H9 (cell line): ENCODE data around the gene SPRR2B. TPM values are rescaled to one million over a fixed set of nuclear protein-coding genes. Genes with fewer than 3 reads are reported as not detected.

Experiments
- DNase-seq: peaks from one replicate; pipeline ENCODE4 v3.0.0-alpha.2; 2017
- H2AFZ ChIP-seq: one replicate; pipeline ENCODE4 v1.6.1; 2013; ENCODE audit warnings: mild to moderate bottlenecking, low read length, control low read depth, moderate library complexity
- H2AK5ac ChIP-seq: 2 replicates; pipeline ENCODE4 v1.6.1; 2013; ENCODE audit warnings: low read length, control low read depth, mixed read lengths; ENCODE audit not compliant: insufficient read length
- H2BK120ac ChIP-seq: one replicate; pipeline ENCODE4 v1.6.1; 2013; ENCODE audit warnings: low read depth, mild to moderate bottlenecking, low read length, control low read depth, inconsistent platforms; ENCODE audit not compliant: poor library complexity, severe bottlenecking
- H2BK12ac ChIP-seq: 2 replicates; pipeline ENCODE4 v1.6.1; 2013; ENCODE audit warnings: low read length, control low read depth, mixed read lengths, low read depth; ENCODE audit not compliant: insufficient read length
- H2BK15ac ChIP-seq: 2 replicates; pipeline ENCODE4 v1.6.1; 2013; ENCODE audit warnings: low read depth, low read length, control low read depth
- H2BK20ac ChIP-seq: one replicate; pipeline ENCODE4 v1.6.1; 2013; ENCODE audit warnings: low read depth, mild to moderate bottlenecking, low read length, control low read depth, inconsistent platforms; ENCODE audit not compliant: poor library complexity, severe bottlenecking
- H2BK5ac ChIP-seq: 2 replicates; pipeline ENCODE4 v1.6.1; 2013; ENCODE audit warnings: low read length, control low read depth, mixed read lengths; ENCODE audit not compliant: insufficient read length
- H3K14ac ChIP-seq: 2 replicates; pipeline ENCODE4 v1.6.1; 2013; ENCODE audit warnings: low read length, control low read depth; ENCODE audit not compliant: insufficient read depth
- H3K18ac ChIP-seq: 2 replicates; pipeline ENCODE4 v1.6.1; 2013; ENCODE audit warnings: low read depth, mild to moderate bottlenecking, mixed read lengths, low read length, control low read depth; ENCODE audit not compliant: insufficient read length
- H3K23ac ChIP-seq: 2 replicates; pipeline ENCODE4 v1.6.1; 2013; ENCODE audit warnings: low read length, control low read depth, mixed read lengths, low read depth; ENCODE audit not compliant: insufficient read length
- H3K23me2 ChIP-seq: 2 replicates; pipeline ENCODE4 v1.6.1; 2013; ENCODE audit warnings: low read depth, mild to moderate bottlenecking, mixed read lengths, low read length, control low read depth; ENCODE audit not compliant: insufficient read length, poor library complexity, severe bottlenecking
- H3K27ac ChIP-seq: 2 replicates; pipeline ENCODE4 v1.5.1; 2013; ENCODE audit warnings: low read length, control low read depth, mixed read lengths, low read depth; ENCODE audit not compliant: insufficient read length
- H3K27me3 ChIP-seq: 2 replicates; pipeline ENCODE4 v1.6.1; 2013; ENCODE audit warnings: low read length, control low read depth, inconsistent platforms; ENCODE audit not compliant: insufficient read depth
- H3K4ac ChIP-seq: 2 replicates; pipeline ENCODE4 v1.6.1; 2013; ENCODE audit warnings: low read depth, mild to moderate bottlenecking, control low read depth, inconsistent platforms, low read length, moderate library complexity
- H3K4me1 ChIP-seq: 2 replicates; pipeline ENCODE4 v1.6.1; 2013; ENCODE audit warnings: low read length, control low read depth, inconsistent platforms; ENCODE audit not compliant: insufficient read depth
- H3K4me2 ChIP-seq: 2 replicates; pipeline ENCODE4 v1.6.1; 2013; ENCODE audit warnings: low read length, control low read depth, mixed read lengths; ENCODE audit not compliant: insufficient read length, insufficient read depth
- H3K56ac ChIP-seq: 2 replicates; pipeline ENCODE4 v1.6.1; 2013; ENCODE audit warnings: low read depth, mild to moderate bottlenecking, mixed read lengths, low read length, control low read depth; ENCODE audit not compliant: insufficient read length
- H3K79me1 ChIP-seq: 2 replicates; pipeline ENCODE4 v1.6.1; 2013; ENCODE audit warnings: low read depth, mild to moderate bottlenecking, moderate library complexity, low read length, control low read depth, inconsistent platforms; ENCODE audit not compliant: insufficient read depth, poor library complexity, severe bottlenecking
- H3K79me2 ChIP-seq: 2 replicates; pipeline ENCODE4 v1.6.1; 2013; ENCODE audit warnings: low read length, control low read depth, inconsistent platforms; ENCODE audit not compliant: insufficient read depth
- H3K9ac ChIP-seq: 2 replicates; pipeline ENCODE4 v1.6.1; 2013; ENCODE audit warnings: low read length, control low read depth, mixed read lengths; ENCODE audit not compliant: insufficient read length; ENCODE audit errors: extremely low read depth
- H3K9me3 ChIP-seq: one replicate; pipeline ENCODE4 v1.6.1; 2013; ENCODE audit warnings: low read depth, low read length, inconsistent platforms; ENCODE audit not compliant: control insufficient read depth
- H3T11ph ChIP-seq: one replicate; pipeline ENCODE4 v1.6.1; 2013; ENCODE audit warnings: mild to moderate bottlenecking, low read length, control low read depth, inconsistent platforms
- H4K20me1 ChIP-seq: one replicate; pipeline ENCODE4 v1.6.1; 2013; ENCODE audit not compliant: control insufficient read depth, insufficient read length, insufficient read depth
- H4K5ac ChIP-seq: 2 replicates; pipeline ENCODE4 v1.6.1; 2013; ENCODE audit warnings: low read depth, mild to moderate bottlenecking, mixed read lengths, low read length, control low read depth; ENCODE audit not compliant: insufficient read length
- H4K8ac ChIP-seq: replicated peaks from 2 replicates; pipeline ENCODE4 v1.6.1; 2013; ENCODE audit warnings: low read length, control low read depth, mixed read lengths, low read depth; ENCODE audit not compliant: insufficient read length
- H4K91ac ChIP-seq: 2 replicates; pipeline ENCODE4 v1.6.1; 2013; ENCODE audit warnings: low read depth, mild to moderate bottlenecking, moderate library complexity, mixed read lengths, low read length, control low read depth; ENCODE audit not compliant: insufficient read length
- H3K27ac Mint-ChIP-seq, 3 experiments: 2 replicates in 2 of 3; 3 replicates in 1 of 3; pipeline ENCODE4 v1.8.0; 2020 to 2021; ENCODE audit warnings: mixed read lengths in 3 of 3, mild to moderate bottlenecking in 1 of 3, moderate library complexity in 1 of 3
- H3K27me3 Mint-ChIP-seq: 2 replicates; pipeline ENCODE4 v1.8.0; 2021; ENCODE audit warnings: low read depth, mild to moderate bottlenecking, moderate library complexity, mixed read lengths
- H3K36me3 Mint-ChIP-seq, 3 experiments: 2 replicates in 2 of 3; 3 replicates in 1 of 3; pipeline ENCODE4 v1.8.0; 2020 to 2021; ENCODE audit warnings: low read depth in 3 of 3, mixed read lengths in 3 of 3; ENCODE audit not compliant: insufficient read depth in 1 of 3
- H3K4me1 Mint-ChIP-seq, 2 experiments: 2 replicates each; pipeline ENCODE4 v1.8.0; 2020; ENCODE audit warnings: mixed read lengths in 2 of 2
- H3K4me3 Mint-ChIP-seq, 2 experiments: 2 replicates in 1 of 2; 3 replicates in 1 of 2; pipeline ENCODE4 v1.8.0; 2020 to 2021; ENCODE audit warnings: mild to moderate bottlenecking in 2 of 2, mixed read lengths in 2 of 2, moderate library complexity in 1 of 2
- H3K9me3 Mint-ChIP-seq, 2 experiments: 2 replicates in 1 of 2; 3 replicates in 1 of 2; pipeline ENCODE4 v1.8.0; 2020; ENCODE audit warnings: mild to moderate bottlenecking in 2 of 2, mixed read lengths in 2 of 2, moderate library complexity in 1 of 2
- WGBS: extraction: QIAGEN DNeasy Blood & Tissue Kit; methylation state at CpG from one replicate; pipeline ENCODE4 v1.1.7; 2013; ENCODE audit warnings: missing lambda C conversion rate, low lambda C conversion rate, mixed read lengths; ENCODE audit not compliant: insufficient read length; ENCODE audit errors: extremely low coverage; 5-methylcytosine and 5-hydroxymethylcytosine counted together
- total RNA-seq: library from RNA; stranded (reverse); gene quantifications from 2 replicates; pipeline ENCODE4 v1.2.1, GENCODE V29; 2021
- TF ChIP-seq, protein P1 (sequence below): fragments of 200-600 bp; sonication (generic); conservative IDR thresholded peaks from 3 replicates; pipeline ENCODE4 v1.8.0; 2021; ENCODE audit warnings: antibody characterized with exemption, mild to moderate bottlenecking

The SPRR2B gene
- total RNA-seq, 1 experiment from 2014 or later: not detected

- Histone ChIP-seq H4K20me1 (no peaks in the 10 kb centered on the region), H2AK5ac (no peak overlapping the region), H3K23me2 (no peaks in the 10 kb centered on the region), H3K14ac (no peak overlapping the region), H3K4ac (no peak overlapping the region), H4K5ac (no peak overlapping the region), H2BK15ac (no peak overlapping the region), H2BK120ac (no peak overlapping the region), H3K4me1 (no peaks in the 10 kb centered on the region), H2BK12ac (no peak overlapping the region), H3K79me2 (no peaks in the 10 kb centered on the region), H3K9ac (no peak overlapping the region), H3K56ac (no peak overlapping the region), H3K27me3 (no peaks in the 10 kb centered on the region), H2AFZ (no peak overlapping the region), H3K23ac (no peak overlapping the region), H3T11ph (no peak overlapping the region), H3K79me1 (no peaks in the 10 kb centered on the region), H2BK20ac (no peak overlapping the region), H2BK5ac (no peak overlapping the region), H4K91ac (no peak overlapping the region), H3K4me2 (no peak overlapping the region), H3K18ac (no peak overlapping the region), H3K9me3 (no peaks in the 10 kb centered on the region), H4K8ac (no peak overlapping the region), H3K27ac (no peak overlapping the region)
- H3K4me1 Mint-ChIP-seq: no peaks in the 10 kb centered on the region
- peaks cover 3 to 11% of the 10 kb centered on the region in 2 experiments; a peak in 4 of 5 replicates for H3K9me3 Mint-ChIP-seq
- H3K36me3 Mint-ChIP-seq: peaks cover 0 to 5% (median 1%) of the 10 kb centered on the region in 3 experiments; a peak in 1 of 7 replicates
- no peak for DNase-seq
- no CpG with 5 or more reads among the region's 5 CpGs for WGBS
- no peak overlapping the region for H3K27ac Mint-ChIP-seq
- TF ChIP-seq, protein P1, sequence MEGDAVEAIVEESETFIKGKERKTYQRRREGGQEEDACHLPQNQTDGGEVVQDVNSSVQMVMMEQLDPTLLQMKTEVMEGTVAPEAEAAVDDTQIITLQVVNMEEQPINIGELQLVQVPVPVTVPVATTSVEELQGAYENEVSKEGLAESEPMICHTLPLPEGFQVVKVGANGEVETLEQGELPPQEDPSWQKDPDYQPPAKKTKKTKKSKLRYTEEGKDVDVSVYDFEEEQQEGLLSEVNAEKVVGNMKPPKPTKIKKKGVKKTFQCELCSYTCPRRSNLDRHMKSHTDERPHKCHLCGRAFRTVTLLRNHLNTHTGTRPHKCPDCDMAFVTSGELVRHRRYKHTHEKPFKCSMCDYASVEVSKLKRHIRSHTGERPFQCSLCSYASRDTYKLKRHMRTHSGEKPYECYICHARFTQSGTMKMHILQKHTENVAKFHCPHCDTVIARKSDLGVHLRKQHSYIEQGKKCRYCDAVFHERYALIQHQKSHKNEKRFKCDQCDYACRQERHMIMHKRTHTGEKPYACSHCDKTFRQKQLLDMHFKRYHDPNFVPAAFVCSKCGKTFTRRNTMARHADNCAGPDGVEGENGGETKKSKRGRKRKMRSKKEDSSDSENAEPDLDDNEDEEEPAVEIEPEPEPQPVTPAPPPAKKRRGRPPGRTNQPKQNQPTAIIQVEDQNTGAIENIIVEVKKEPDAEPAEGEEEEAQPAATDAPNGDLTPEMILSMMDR: no peak
- no peak overlapping the region for H3K4me3 Mint-ChIP-seq
- no peaks in the 10 kb centered on the region; the same call in 1 of the 2 replicates for H3K27me3 Mint-ChIP-seq
Observed at GRCh38 chr1:153100245-153100644, 28.8 kb upstream of the SPRR2B start.
